Measurements from ENCODE around the gene C6orf118.

GRCh38 chr6:165231581-165232561, 77.5 kb downstream of the C6orf118 start:
- TF ChIP-seq CTCF (IDR thresholded peaks at IDR 0.05) (no peak), EP300 (IDR thresholded peaks at IDR 0.05) (no peak)

Data from stomach (tissue), 4 donors.